Measurements from ENCODE around the gene COL5A2. TPM values are rescaled to one million over a fixed set of nuclear protein-coding genes. Genes with fewer than 3 reads are reported as not detected.

COL5A2 gene
- total RNA-seq, 1 donor from 2014 or later: 7.4 TPM

DNA sequence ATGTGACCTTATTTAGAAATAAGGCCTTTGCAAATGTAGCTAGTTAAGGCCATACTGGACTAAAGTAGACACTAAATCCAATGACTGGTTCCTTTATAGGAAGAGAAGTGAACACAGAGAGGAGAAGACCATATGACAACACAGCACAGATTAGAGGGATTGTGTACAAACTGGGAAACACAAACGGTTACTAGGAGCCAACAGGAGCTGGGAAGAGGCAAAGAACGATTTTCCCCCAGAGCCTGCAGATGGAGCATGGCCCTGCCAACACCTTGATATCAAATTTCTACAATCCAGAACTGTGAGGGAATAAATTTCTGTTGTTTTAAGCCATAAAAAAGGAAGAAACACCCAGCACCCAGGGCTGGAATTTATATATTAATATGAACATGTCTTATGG is 38.7 kb upstream of the COL5A2 start:
- no peak overlapping the region for H3K4me3 ChIP-seq (ENCODE audit: low read depth, low read length)
- FAIRE-seq (no peak), DNase-seq (ENCODE audit: low read depth) (no peak)
- no peaks in the 10 kb centered on the region for H3K27me3 ChIP-seq (ENCODE audit: control insufficient read depth, insufficient read depth, low read length)
- H3K36me3 ChIP-seq (ENCODE audit: control insufficient read depth, insufficient read depth, low read length): no peaks in the 10 kb centered on the region
- TF ChIP-seq, protein P1, sequence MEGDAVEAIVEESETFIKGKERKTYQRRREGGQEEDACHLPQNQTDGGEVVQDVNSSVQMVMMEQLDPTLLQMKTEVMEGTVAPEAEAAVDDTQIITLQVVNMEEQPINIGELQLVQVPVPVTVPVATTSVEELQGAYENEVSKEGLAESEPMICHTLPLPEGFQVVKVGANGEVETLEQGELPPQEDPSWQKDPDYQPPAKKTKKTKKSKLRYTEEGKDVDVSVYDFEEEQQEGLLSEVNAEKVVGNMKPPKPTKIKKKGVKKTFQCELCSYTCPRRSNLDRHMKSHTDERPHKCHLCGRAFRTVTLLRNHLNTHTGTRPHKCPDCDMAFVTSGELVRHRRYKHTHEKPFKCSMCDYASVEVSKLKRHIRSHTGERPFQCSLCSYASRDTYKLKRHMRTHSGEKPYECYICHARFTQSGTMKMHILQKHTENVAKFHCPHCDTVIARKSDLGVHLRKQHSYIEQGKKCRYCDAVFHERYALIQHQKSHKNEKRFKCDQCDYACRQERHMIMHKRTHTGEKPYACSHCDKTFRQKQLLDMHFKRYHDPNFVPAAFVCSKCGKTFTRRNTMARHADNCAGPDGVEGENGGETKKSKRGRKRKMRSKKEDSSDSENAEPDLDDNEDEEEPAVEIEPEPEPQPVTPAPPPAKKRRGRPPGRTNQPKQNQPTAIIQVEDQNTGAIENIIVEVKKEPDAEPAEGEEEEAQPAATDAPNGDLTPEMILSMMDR (IDR thresholded peaks at IDR 0.05; ENCODE audit: insufficient read depth, low read length, severe bottlenecking): no peak

DNA sequence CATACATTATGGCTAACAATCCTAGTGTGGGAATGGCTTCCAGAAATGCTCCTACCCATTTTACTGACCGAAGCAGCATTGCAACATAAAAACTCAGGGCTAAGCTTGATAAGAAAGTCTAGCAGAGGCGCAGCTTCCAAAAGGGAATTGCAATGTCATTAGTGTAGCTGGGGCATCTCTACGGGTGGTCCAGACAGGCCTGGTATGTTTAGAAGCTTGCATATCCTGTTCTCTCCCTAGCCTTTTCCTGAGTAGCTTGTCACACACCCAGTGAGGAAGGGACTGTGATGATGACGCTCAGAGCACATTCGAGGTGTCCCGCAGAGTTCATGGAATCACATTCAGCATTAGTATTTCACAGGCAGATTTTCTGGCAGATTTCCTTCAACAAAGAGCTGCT is 38.0 kb upstream of the COL5A2 start:
- TF ChIP-seq, protein P1 (IDR thresholded peaks at IDR 0.05; ENCODE audit: insufficient read depth, low read length, severe bottlenecking): no peak
- H3K36me3 ChIP-seq (ENCODE audit: control insufficient read depth, insufficient read depth, low read length): no peaks in the 10 kb centered on the region
- DNase-seq (ENCODE audit: low read depth) (no peak), FAIRE-seq (no peak)
- no peaks in the 10 kb centered on the region for H3K27me3 ChIP-seq (ENCODE audit: control insufficient read depth, insufficient read depth, low read length)
- H3K4me3 ChIP-seq (ENCODE audit: low read depth, low read length): no peak overlapping the region

DNA sequence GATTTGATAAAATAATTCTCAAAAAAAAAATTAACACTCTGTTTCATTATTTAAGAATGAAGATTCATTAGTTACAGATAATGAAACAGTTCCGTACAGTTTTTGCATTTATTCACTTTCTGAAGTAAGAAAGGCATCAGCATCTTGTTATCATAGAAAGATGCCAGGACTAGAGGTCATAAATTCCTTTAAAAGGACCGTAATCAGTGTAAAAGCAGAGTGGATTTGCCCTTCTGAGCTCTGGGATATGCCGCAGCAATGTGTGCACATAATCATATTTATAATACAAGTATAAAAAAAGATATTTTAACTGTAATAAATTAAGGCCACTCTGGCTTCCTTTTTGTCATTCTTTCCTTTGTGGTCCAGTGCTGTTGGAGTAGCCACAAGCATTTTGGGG is 37.5 kb upstream of the COL5A2 start:
- Histone ChIP-seq H3K4me3 (ENCODE audit: low read depth, low read length) (no peak overlapping the region), H3K27me3 (ENCODE audit: control insufficient read depth, insufficient read depth, low read length) (no peaks in the 10 kb centered on the region), H3K36me3 (ENCODE audit: control insufficient read depth, insufficient read depth, low read length) (no peaks in the 10 kb centered on the region)
- FAIRE-seq: no peak
- TF ChIP-seq, protein P1 (IDR thresholded peaks at IDR 0.05; ENCODE audit: insufficient read depth, low read length, severe bottlenecking): no peak
- no peak for DNase-seq (ENCODE audit: low read depth)

DNA sequence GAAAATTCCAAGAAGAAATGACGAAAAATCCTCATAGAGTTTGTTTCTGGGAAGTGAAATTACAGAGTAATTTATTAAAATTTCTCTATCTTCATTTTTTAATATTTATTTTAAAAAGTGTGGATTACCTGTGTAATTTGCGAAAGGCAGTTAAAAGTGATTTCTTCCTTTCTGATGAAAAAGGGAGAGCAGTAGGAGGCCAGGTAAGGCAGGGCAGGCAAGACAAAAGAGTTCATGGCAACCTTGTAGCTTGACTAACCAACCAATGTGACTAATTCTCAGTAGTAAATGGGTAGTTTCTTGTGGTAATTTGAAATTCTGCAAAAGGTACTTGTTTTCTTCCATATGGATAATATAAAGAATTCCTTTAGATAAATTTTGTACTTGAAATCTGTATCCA is 34.9 kb upstream of the COL5A2 start:
- no peaks in the 10 kb centered on the region for H3K27me3 ChIP-seq (ENCODE audit: control insufficient read depth, insufficient read depth, low read length)
- FAIRE-seq (no peak), DNase-seq (ENCODE audit: low read depth) (no peak)
- H3K4me3 ChIP-seq (ENCODE audit: low read depth, low read length): no peak overlapping the region
- no peaks in the 10 kb centered on the region for H3K36me3 ChIP-seq (ENCODE audit: control insufficient read depth, insufficient read depth, low read length)
- TF ChIP-seq, protein P1 (IDR thresholded peaks at IDR 0.05; ENCODE audit: insufficient read depth, low read length, severe bottlenecking): no peak

DNA sequence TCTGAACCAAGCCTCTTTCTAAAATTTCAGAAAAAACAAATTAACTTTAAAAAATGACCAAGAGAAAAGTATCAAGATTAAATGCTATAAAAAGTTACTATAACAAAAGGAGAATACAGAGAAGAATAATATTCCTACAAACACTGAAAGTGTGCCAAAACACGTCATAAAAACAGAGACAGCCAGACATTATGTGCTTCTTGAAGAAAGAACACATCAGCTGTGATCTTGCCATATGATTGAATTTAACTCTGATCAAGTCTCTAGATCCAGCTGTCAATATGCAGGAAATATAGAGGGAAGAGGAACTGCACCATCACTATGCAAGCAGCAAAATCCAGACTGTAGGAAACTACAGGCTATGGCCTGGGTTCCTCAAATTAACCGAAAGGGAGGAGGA is 33.7 kb upstream of the COL5A2 start:
- DNase-seq (ENCODE audit: low read depth): no peak
- TF ChIP-seq, protein P1 (IDR thresholded peaks at IDR 0.05; ENCODE audit: insufficient read depth, low read length, severe bottlenecking): no peak
- no peak for FAIRE-seq

More for the DNA sequence above, 33.7 kb upstream of the COL5A2 start:
- no peaks in the 10 kb centered on the region for H3K27me3 ChIP-seq (ENCODE audit: control insufficient read depth, insufficient read depth, low read length)
- no peak overlapping the region for H3K4me3 ChIP-seq (ENCODE audit: low read depth, low read length)
- H3K36me3 ChIP-seq (ENCODE audit: control insufficient read depth, insufficient read depth, low read length): no peaks in the 10 kb centered on the region
